ENCODE results near the gene SYT14.
"Not testable (repeated sequence)": the region's sequence is repeated elsewhere in the genome, so short reads cannot be mapped to it uniquely, and the experiment has no call there.

SYT14 gene

GRCh38 chr1:210025870-210026269, 87.9 kb downstream of the SYT14 start:
- H3K4me3 ChIP-seq (ENCODE audit: low read depth, low read length) = no peak overlapping the region
- TF ChIP-seq CTCF (IDR thresholded peaks at IDR 0.05; ENCODE audit: borderline replicate concordance, insufficient read depth, low read depth, low read length) = no peak

DNA sequence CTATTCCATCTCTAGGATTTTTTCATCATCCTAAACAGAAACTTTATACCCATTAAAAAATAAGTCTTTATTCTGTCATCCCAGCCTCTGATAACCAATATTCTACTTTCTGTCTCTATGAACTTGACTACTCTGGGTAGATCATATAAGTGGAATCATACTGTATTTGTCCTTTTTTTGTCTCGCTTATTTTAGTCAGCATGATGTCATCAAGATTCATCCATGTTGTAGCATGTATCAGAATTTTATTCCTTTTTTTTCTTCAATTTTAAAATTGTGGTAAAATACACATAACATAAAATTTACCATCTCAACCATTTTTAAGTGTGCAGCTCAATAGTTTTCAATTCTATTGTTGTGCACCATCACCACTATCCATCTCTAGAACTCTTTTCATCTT, 90.0 kb downstream of the SYT14 start:
- no peak for TF ChIP-seq CTCF (IDR thresholded peaks at IDR 0.05; ENCODE audit: borderline replicate concordance, insufficient read depth, low read depth, low read length)
- no peak overlapping the region for H3K4me3 ChIP-seq (ENCODE audit: low read depth, low read length)

GRCh38 chr1:210031473-210031872, 93.5 kb downstream of the SYT14 start:
- no peak overlapping the region for H3K4me3 ChIP-seq (ENCODE audit: low read depth, low read length)
- no peak for TF ChIP-seq CTCF (IDR thresholded peaks at IDR 0.05; ENCODE audit: borderline replicate concordance, insufficient read depth, low read depth, low read length)

DNA sequence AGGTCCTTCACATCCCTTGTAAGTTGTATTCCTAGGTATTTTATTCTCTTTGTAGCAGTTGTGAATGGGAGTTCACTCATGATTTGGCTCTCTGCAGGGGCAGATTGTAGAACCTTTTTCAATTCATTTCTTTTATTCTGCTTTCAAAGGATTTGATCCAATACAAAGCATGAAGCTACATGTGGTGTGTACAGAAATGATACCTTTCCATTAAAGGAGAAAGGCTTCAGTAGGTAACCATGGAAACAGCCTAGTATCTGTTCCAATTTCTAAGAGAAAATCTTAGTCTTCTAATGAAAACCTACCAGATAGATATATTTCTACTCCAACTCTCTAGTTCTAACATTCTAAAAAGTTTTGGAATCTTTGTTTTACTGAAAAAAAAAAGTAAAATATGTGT, 105.0 kb downstream of the SYT14 start:
- no peak for TF ChIP-seq CTCF (IDR thresholded peaks at IDR 0.05; ENCODE audit: borderline replicate concordance, insufficient read depth, low read depth, low read length)
- no peak overlapping the region for H3K4me3 ChIP-seq (ENCODE audit: low read depth, low read length)

- H3K4me3 ChIP-seq (ENCODE audit: low read depth, low read length) = no peak overlapping the region
- no peak for TF ChIP-seq CTCF (IDR thresholded peaks at IDR 0.05; ENCODE audit: borderline replicate concordance, insufficient read depth, low read depth, low read length)
Observed at GRCh38 chr1:210049616-210050015, 111.6 kb downstream of the SYT14 start.

DNA sequence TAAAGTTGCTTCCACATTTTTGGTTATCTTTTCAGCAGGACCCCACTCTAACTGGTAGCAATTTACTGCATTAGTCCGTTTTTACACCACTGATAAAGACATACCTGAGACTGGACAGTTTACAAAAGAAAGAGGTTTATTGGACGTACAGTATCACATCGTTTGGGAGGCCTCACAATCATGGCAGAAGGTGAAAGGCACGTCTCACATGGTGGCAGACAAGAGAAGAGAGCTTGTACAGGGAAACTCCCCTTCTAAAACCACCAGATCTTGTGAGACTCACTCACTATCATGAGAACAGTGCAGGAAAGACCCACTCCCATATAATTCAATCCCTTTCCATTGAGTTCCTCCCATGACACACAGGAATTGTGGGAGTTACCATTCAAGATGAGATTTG, 112.5 kb downstream of the SYT14 start:
- H3K4me3 ChIP-seq (ENCODE audit: low read depth, low read length) = not testable (repeated sequence)

DNA sequence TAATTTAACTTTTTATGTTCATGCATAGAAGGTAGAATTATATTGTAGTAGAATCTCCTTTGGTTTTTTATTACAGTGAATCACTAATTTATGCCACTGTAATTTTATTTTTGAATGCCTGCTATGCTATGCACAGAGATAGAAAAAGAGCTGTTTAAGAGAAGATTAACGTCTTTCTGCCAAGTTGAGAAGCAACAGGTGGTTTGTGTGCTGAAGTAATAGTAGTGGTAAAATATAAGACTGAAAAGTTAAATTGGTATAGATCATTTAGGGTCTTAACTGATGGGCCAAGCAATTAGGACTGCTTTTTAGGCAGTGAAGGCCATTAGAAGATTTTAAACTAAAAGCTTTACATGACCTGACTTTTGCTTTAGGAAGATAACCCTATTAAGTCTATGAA, 115.1 kb downstream of the SYT14 start:
- no peak for TF ChIP-seq CTCF (IDR thresholded peaks at IDR 0.05; ENCODE audit: borderline replicate concordance, insufficient read depth, low read depth, low read length)
- no peak overlapping the region for H3K4me3 ChIP-seq (ENCODE audit: low read depth, low read length)

GRCh38 chr1:210057593-210057992, 119.6 kb downstream of the SYT14 start:
- H3K4me3 ChIP-seq (ENCODE audit: low read depth, low read length) = no peak overlapping the region
- TF ChIP-seq CTCF (IDR thresholded peaks at IDR 0.05; ENCODE audit: borderline replicate concordance, insufficient read depth, low read depth, low read length) = no peak
